Glomerular visceral epithelial cell (primary cell): ENCODE data around the gene LMBRD1.
"Not testable (repeated sequence)": the region's sequence is repeated elsewhere in the genome, so short reads cannot be mapped to it uniquely, and the experiment has no call there.

Experiments
- DNase-seq: peaks from one replicate; pipeline ENCODE4 v3.0.0-alpha.2; 2016; ENCODE audit errors: extremely low spot score

LMBRD1 gene

GRCh38 chr6:69796642-69797390 lies at the start of gene LMBRD1:
Gene LMBRD1 (minus strand): TSS chr6:69797010. CDS start chr6:69796881, 129 bp downstream.
- DNase-seq = peak; percentile 96

DNA sequence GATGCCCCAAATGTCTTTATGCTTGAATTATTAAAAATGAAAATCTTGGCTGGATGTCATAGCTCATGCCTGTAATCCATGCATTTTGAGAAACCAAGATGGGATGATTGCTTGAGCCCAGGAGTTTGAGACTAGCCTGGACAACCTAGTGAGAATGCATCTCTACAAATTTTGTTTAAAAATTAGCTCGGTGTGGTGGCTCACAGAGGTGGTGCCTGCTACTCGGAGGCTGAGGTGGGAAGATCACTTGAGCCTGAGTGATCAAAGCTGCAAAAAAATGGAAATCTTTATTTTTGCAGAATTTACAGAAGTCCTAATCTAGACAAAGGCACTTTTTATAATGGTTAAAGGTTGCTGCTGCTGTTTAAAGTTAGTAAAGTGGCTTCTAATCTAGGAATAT lies 49.5 kb upstream of the LMBRD1 start:
- DNase-seq = no peak

GRCh38 chr6:69843189-69843588 lies 46.4 kb upstream of the LMBRD1 start:
- no peak for DNase-seq

DNA sequence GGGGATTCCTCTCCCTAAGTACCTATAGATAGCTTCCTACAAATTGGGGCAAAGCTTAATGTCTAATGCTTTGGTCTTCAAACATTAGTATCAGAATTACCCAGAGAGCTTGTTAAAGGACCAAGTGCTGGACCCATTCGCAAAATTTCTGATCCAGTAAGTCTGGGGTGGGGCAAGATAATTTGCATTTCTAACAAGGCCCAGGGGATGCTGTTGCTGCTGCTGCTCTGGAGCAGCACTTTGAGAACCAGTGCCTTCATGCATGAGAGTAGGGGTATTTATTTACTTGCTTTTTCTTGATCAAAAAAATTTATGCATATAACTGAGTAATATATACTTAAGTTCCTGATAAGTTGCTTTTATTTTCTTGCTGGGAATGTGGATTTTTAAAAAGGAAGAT lies 45.1 kb upstream of the LMBRD1 start:
- DNase-seq = no peak

- DNase-seq = peak; percentile 62
Observed at GRCh38 chr6:69835414-69836179, 38.8 kb upstream of the LMBRD1 start.

GRCh38 chr6:69832558-69832957 lies 35.7 kb upstream of the LMBRD1 start:
- no peak for DNase-seq

DNA sequence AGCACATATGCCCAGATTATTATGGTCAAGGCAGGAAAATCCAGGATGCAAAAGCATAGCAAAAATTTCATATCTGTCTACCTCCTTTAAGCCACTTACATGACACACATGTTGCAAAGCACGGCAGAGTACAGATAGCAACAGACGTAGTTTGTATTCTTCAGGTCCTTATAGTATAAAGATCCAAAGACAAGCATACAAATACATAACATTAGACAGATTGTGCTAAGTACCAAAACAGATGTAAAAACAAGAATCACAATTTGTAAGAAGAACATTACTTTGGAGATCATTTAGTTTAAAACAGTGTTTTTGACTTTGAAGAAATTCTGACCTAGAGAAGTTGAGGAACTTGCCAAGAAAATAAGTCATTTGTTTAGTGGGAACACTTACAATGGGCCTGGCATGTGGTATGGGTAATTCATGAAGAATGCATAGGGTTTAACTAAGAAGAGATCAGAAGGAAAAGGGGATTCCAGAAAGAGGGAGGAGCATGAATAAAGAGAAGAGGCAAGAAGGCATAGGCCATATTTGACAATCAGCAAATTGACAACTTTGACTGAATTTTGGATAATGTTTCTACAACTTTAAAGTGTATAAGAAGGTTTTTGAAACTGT lies 30.6 kb upstream of the LMBRD1 start:
- no peak for DNase-seq

DNA sequence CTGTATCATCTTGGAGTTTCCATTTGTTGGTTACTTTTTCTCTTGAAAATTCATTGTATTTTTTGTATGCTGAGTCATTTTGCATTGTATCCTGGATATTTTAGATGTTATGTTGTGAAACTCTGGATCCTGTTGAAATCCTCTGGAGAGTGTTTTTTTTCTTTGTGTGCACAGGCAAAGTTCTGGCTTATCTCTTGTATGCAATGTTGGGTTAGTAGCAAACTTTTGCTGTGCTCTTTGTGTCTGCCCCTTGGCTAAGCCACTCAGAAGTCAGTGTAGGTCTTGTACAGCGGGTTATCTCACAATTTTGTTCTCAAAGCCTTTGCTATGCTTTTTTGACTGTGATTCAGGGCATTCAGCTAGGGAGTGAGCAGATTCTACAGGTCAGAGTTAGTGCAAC lies 29.1 kb upstream of the LMBRD1 start:
- DNase-seq = no peak

GRCh38 chr6:69824355-69824754 lies 27.5 kb upstream of the LMBRD1 start:
- DNase-seq = not testable (repeated sequence)

DNA sequence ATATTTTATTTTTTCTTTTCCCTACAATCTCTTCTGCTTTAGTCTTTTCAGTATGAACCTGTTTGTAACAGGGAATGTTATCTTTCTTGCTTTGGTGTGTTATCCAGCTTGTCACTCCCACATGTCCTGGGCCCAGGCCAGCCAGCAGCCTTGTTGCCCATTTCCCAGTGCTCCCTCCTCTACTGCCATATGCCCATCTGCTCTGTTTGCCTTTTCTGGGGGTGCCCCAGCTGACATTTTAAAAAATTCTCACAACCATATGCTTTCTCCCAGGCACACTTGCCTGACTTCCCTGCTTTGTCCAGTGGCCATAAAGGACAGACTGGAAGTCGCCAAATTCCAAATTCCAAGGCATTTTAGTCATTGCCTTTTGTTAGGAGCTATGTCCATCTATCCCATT lies 23.6 kb upstream of the LMBRD1 start:
- DNase-seq = no peak

DNA sequence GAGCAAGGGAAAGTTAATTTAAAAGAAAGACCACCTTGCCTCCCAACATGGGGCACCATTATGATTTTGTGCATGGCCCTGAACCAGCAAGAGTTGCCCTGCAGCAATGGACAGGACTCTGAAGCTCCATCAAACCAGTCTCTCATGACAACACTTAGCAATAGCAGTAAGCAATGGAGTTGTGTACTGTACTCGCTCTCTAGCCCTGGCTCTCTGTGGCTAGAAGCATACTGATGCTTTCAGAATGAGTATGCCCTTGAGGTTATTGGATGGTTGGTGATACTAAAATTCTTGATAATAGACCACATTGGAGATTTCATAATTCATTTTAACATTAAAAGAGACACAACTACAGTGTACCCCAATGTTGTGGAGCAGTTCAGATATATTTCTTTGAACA lies 23.2 kb upstream of the LMBRD1 start:
- DNase-seq = no peak

DNA sequence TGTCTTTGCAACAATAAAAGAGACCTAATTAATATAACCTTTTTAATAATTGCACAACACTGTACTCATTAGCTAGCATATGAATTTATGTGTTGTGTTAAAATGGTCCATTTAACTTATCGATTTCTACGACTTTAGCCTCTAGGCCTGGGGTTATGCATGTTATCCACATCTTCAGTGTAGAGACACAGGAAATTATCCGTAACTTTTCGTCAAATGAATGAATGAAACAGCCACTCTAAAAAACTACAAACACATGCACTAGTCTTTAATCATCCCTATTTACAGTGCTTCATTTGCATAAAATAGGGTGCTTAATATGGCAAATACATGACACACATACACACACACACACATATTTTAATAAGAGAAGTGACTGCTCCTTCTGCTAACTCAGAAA lies 22.3 kb upstream of the LMBRD1 start:
- DNase-seq = no peak

DNA sequence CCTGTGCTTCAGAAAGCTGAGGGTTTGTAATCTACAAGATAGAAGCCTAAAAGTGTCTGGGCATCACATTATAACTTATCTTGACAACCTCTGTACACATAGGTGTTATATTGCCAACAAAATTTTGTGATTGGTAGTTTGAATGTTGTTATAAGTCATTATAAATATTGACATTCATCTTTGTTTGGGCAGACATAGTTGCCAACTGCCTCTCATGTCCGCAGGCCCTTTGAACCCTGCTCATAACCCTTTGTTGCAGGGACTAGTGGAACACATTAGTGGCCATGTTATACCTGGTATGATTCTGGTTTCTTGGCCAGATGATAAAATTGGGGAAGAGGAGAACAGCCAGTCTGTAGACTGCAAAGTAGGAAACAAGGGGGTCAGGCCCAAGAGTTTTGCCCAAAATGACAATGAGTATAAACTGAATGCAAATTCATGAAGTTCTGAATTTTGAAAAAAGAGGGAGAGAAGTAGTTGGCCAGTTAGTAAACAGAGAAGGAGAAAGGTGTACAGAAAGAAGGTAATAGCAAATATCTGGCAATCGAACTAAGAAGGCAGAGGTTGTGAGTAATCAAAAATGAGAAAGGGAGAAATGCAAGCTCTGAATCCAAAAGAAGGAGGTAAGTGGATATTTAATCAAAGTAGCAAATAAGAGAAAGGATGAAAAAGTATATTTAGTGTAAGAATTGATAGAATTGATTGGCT lies 21.6 kb upstream of the LMBRD1 start:
- no peak for DNase-seq

DNA sequence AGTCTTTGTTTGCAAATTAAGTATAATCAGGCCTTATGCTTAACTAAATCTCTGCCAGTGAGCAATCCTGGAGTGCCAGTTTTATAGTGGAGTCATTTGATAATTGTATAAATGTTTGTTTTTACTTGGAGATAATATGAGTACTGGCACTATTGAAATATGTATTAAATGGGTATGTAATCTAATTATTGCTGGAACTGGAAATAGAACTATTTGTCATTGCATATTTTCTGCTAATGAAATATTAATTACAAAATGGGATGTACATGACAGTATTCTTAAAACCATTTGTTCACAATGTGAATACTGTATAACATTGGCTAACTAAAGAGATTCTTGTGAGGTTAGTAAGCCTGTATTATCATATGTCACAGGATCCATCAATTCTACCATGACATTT lies 20.5 kb upstream of the LMBRD1 start:
- DNase-seq = no peak

DNA sequence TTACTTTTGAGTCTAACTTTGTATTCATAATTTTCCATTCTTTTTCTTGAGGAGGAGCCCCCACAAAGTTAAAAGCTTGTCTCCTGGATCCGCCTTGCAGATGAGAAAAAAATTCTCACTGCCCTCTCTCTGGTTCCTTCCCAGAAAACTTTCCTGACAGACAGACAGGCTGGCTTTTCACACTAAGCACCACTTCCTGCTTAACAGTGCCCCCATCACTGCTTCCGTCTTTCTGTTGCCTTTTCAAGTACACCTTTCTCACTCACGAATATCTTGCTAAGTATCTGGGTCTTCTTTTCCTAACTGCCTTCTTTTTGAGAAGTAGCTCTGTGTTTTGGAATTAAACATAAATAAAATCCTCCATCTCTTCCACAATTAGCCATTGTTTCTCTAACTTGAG lies 19.8 kb upstream of the LMBRD1 start:
- no peak for DNase-seq

GRCh38 chr6:69816026-69816425 lies 19.2 kb upstream of the LMBRD1 start:
- no peak for DNase-seq

GRCh38 chr6:69813508-69813907 lies 16.7 kb upstream of the LMBRD1 start:
- DNase-seq = no peak

- DNase-seq = no peak
Observed at GRCh38 chr6:69812746-69813427, 16.1 kb upstream of the LMBRD1 start.

- no peak for DNase-seq
Observed at GRCh38 chr6:69802995-69803394, 6.2 kb upstream of the LMBRD1 start.

DNA sequence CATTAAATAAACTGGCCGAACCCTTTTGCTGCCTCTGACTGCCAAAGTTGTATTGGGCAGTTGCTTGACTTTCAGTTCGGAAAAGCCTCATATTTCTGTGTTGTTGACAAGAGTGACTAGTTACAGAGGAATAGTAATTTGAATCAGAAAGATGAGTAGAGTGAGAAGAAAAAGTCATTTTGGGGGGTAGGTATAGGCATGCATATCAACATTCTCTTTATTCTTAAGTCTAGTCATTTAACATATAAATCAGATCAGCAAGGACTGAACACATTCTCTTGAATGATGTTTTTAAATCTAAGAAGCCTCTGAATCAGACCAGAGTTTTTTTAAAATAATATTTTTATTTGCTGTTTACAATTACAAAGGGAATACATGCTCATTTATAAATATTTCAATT lies 4.9 kb upstream of the LMBRD1 start:
- DNase-seq = no peak

- DNase-seq = no peak
Observed at GRCh38 chr6:69801225-69801624, 4.4 kb upstream of the LMBRD1 start.

GRCh38 chr6:69798796-69799195 lies 2.0 kb upstream of the LMBRD1 start:
- not testable (repeated sequence) for DNase-seq
